HL-60 (cell line): ENCODE measurements around the gene AIG1.
"Not testable (repeated sequence)": the region's sequence is repeated elsewhere in the genome, so short reads cannot be mapped to it uniquely, and the experiment has no call there.

Source experiments
- DNase-seq, 2 experiments: peaks; one replicate each; pipeline ENCODE4 v3.0.0-alpha.2; 2010 to 2020; ENCODE audit warnings: low read depth in 1 of 2, low spot score in 1 of 2
- H3K27ac ChIP-seq: fragments of 250-450 bp; sonication (Bioruptor Pico); replicated peaks from 2 replicates; pipeline ENCODE4 v1.5.1; 2020; ENCODE audit warnings: mild to moderate bottlenecking, moderate library complexity
- H3K27me3 ChIP-seq: fragments of 250-450 bp; sonication (Bioruptor Pico); 2 replicates; pipeline ENCODE4 v1.5.1; 2021; ENCODE audit warnings: mild to moderate bottlenecking, moderate library complexity; ENCODE audit not compliant: insufficient read depth, poor library complexity, severe bottlenecking
- H3K4me3 ChIP-seq: replicated peaks from 2 replicates; pipeline ENCODE4 v1.5.1; 2011; ENCODE audit warnings: mild to moderate bottlenecking, control low read depth, low read length; ENCODE audit not compliant: insufficient read depth
- CTCF ChIP-seq: IDR thresholded peaks from one replicate; pipeline ENCODE4 v1.5.1; 2011; ENCODE audit warnings: low read length, control low read depth, inconsistent platforms; ENCODE audit not compliant: insufficient read depth
- GABPA ChIP-seq: IDR thresholded peaks from 2 replicates; pipeline ENCODE4 v1.6.1; 2012; ENCODE audit warnings: low read depth
- POLR2AphosphoS5 ChIP-seq: IDR thresholded peaks from 2 replicates; pipeline ENCODE4 v1.6.1; 2012; ENCODE audit warnings: low read depth
- REST ChIP-seq: IDR thresholded peaks from 2 replicates; pipeline ENCODE4 v1.6.1; 2012; ENCODE audit warnings: low read depth; ENCODE audit not compliant: insufficient replicate concordance
- SPI1 ChIP-seq: IDR thresholded peaks from 2 replicates; pipeline ENCODE4 v1.6.1; 2012; ENCODE audit warnings: low read depth, mild to moderate bottlenecking, borderline replicate concordance

The AIG1 gene

GRCh38 chr6:143165315-143165855 lies 104.7 kb downstream of the AIG1 start:
- H3K4me3 ChIP-seq: no peak overlapping the region
- no peak for TF ChIP-seq GABPA
- TF ChIP-seq SPI1: no peak
- no peak for TF ChIP-seq REST
- no peak for TF ChIP-seq CTCF
- TF ChIP-seq POLR2AphosphoS5: no peak
- H3K27me3 ChIP-seq: no peaks in the 10 kb centered on the region
- DNase-seq: no peak
- no peak overlapping the region for H3K27ac ChIP-seq

GRCh38 chr6:143166247-143166695 lies 105.6 kb downstream of the AIG1 start:
- no peak for TF ChIP-seq CTCF
- TF ChIP-seq SPI1: no peak
- no peak for TF ChIP-seq REST
- no peak for TF ChIP-seq GABPA
- TF ChIP-seq POLR2AphosphoS5: no peak
- no peak overlapping the region for H3K4me3 ChIP-seq
- DNase-seq: no peak
- H3K27ac ChIP-seq: no peak overlapping the region
- no peaks in the 10 kb centered on the region for H3K27me3 ChIP-seq

GRCh38 chr6:143167224-143167623 lies 106.5 kb downstream of the AIG1 start:
- H3K4me3 ChIP-seq: no peak overlapping the region
- H3K27ac ChIP-seq: no peak overlapping the region
- TF ChIP-seq REST: no peak
- TF ChIP-seq GABPA: no peak
- no peak for TF ChIP-seq POLR2AphosphoS5
- DNase-seq: no peak
- no peaks in the 10 kb centered on the region for H3K27me3 ChIP-seq

- not testable (repeated sequence) for H3K27ac ChIP-seq, DNase-seq, H3K4me3 ChIP-seq, H3K27me3 ChIP-seq
These were observed 107.7 kb downstream of the AIG1 start for GRCh38 chr6:143168396-143168816.
